ENCODE measurements around the gene DLL1. TPM values are rescaled to one million over a fixed set of nuclear protein-coding genes. Genes with fewer than 3 reads are reported as not detected.
"Not testable (repeated sequence)": the region's sequence is repeated elsewhere in the genome, so short reads cannot be mapped to it uniquely, and the experiment has no call there.

DLL1 gene
- total RNA-seq, 1 experiment from 2014 or later: 0.54 TPM

GRCh38 chr6:170269151-170269845, 21.6 kb downstream of the DLL1 start:
- DNase-seq (ENCODE audit: low spot score): no peak

- no peak for DNase-seq (ENCODE audit: low spot score)
Measured at GRCh38 chr6:170268216-170269129, 22.4 kb downstream of the DLL1 start.

GRCh38 chr6:170267688-170268087, 23.2 kb downstream of the DLL1 start:
- DNase-seq (ENCODE audit: low spot score): no peak

GRCh38 chr6:170266061-170266825, 24.6 kb downstream of the DLL1 start:
- DNase-seq (ENCODE audit: low spot score): no peak

GRCh38 chr6:170265655-170266054, 25.2 kb downstream of the DLL1 start:
- no peak for DNase-seq (ENCODE audit: low spot score)

- not testable (repeated sequence) for DNase-seq (ENCODE audit: low spot score)
Measured at GRCh38 chr6:170264644-170265043, 26.2 kb downstream of the DLL1 start.

GRCh38 chr6:170264086-170264485, 26.8 kb downstream of the DLL1 start:
- no peak for DNase-seq (ENCODE audit: low spot score)

GRCh38 chr6:170263410-170263809, 27.5 kb downstream of the DLL1 start:
- no peak for DNase-seq (ENCODE audit: low spot score)

- DNase-seq (ENCODE audit: low spot score): no peak
Measured at GRCh38 chr6:170262489-170263088, 28.3 kb downstream of the DLL1 start.

- DNase-seq (ENCODE audit: low spot score): no peak
Measured at GRCh38 chr6:170261643-170262488, 29.0 kb downstream of the DLL1 start.

- no peak for DNase-seq (ENCODE audit: low spot score)
Measured at GRCh38 chr6:170260686-170261085, 30.2 kb downstream of the DLL1 start.

- no peak for DNase-seq (ENCODE audit: low spot score)
Measured at GRCh38 chr6:170259278-170259677, 31.6 kb downstream of the DLL1 start.

- no peak for DNase-seq (ENCODE audit: low spot score)
Measured at GRCh38 chr6:170258407-170258806, 32.5 kb downstream of the DLL1 start.

GRCh38 chr6:170257376-170257775, 33.5 kb downstream of the DLL1 start:
- DNase-seq (ENCODE audit: low spot score): no peak

- DNase-seq (ENCODE audit: low spot score): no peak
Measured at GRCh38 chr6:170256641-170257040, 34.2 kb downstream of the DLL1 start.

- no peak for DNase-seq (ENCODE audit: low spot score)
Measured at GRCh38 chr6:170255426-170256125, 35.3 kb downstream of the DLL1 start.

- DNase-seq (ENCODE audit: low spot score): no peak
Measured at GRCh38 chr6:170254315-170255213, 36.3 kb downstream of the DLL1 start.

- no peak for DNase-seq (ENCODE audit: low spot score)
Measured at GRCh38 chr6:170253910-170254269, 37.0 kb downstream of the DLL1 start.

- no peak for DNase-seq (ENCODE audit: low spot score)
Measured at GRCh38 chr6:170253226-170253909, 37.5 kb downstream of the DLL1 start.

Measured in H4 (cell line).